Measurements from ENCODE around the gene PAQR7. TPM values are rescaled to one million over a fixed set of nuclear protein-coding genes. Genes with fewer than 3 reads are reported as not detected.
A peak's percentile ranks its signal among the peaks of the same experiment; 100 is the strongest.

Gene PAQR7
- total RNA-seq, 1 experiment from 2014 or later = 6.7 TPM

DNA sequence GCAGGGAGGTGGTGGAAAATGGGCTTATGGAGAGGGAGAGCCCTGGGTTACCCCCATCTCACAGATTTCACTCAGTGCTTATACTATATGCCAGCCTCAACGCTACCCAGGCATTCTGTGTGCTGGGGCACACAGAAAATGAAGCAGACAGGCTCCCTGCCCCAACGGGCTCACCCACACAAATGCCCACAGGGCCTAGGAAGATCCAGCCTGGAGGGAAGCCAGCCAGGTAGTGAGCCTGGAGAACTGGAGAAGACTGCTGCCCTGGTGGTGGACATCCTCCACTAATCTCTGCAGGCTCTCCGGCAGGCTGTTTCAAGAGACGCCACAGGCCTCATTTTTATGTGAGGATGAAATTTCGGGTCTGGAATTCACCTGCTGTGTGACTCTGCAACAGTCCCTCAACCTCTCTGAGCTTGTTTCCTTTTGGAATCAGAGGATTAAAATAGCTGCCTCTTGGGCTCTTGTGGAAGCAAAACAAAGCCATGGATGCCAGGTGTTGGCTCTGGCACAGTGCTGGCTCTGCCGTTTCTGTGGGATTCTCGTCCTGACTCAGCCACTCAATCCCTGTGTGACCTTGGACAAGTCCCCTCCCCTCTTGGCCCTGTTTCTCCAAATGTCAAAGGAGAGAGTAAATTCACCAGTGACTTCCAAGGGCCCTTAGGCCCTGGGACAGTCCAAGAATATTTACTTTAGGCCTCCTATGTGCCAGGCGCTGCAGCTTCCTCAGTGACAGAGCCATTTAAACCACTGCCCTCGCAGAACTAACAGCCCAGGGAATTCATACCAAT is 3.6 kb downstream of the PAQR7 start:
- no peak overlapping the region for H3K4me3 Mint-ChIP-seq
- H3K9me3 Mint-ChIP-seq = no peaks in the 10 kb centered on the region
- ATAC-seq (no peak), DNase-seq (ENCODE audit: low spot score) (peak; percentile 5)
- no peak overlapping the region for H3K27ac Mint-ChIP-seq
- ChIA-PET CTCF (no interaction called here), POLR2A (no interaction called here)
- peaks cover 8% of the 10 kb centered on the region for H3K27me3 Mint-ChIP-seq (ENCODE audit: low read depth)
- TF ChIP-seq, protein P1, sequence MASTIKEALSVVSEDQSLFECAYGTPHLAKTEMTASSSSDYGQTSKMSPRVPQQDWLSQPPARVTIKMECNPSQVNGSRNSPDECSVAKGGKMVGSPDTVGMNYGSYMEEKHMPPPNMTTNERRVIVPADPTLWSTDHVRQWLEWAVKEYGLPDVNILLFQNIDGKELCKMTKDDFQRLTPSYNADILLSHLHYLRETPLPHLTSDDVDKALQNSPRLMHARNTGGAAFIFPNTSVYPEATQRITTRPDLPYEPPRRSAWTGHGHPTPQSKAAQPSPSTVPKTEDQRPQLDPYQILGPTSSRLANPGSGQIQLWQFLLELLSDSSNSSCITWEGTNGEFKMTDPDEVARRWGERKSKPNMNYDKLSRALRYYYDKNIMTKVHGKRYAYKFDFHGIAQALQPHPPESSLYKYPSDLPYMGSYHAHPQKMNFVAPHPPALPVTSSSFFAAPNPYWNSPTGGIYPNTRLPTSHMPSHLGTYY (CRISPR knock-in tag; IDR thresholded peaks at IDR 0.05) = no peak
- no peak for TF ChIP-seq SMAD3 (CRISPR knock-in tag; IDR thresholded peaks at IDR 0.05; ENCODE audit: borderline replicate concordance)
- TF ChIP-seq ZBTB21 (CRISPR knock-in tag; IDR thresholded peaks at IDR 0.05; ENCODE audit: borderline replicate concordance) = no peak
- TF ChIP-seq ATF2 (CRISPR knock-in tag; IDR thresholded peaks at IDR 0.05; ENCODE audit: borderline replicate concordance, low read depth) = no peak
- TF ChIP-seq, protein P2, sequence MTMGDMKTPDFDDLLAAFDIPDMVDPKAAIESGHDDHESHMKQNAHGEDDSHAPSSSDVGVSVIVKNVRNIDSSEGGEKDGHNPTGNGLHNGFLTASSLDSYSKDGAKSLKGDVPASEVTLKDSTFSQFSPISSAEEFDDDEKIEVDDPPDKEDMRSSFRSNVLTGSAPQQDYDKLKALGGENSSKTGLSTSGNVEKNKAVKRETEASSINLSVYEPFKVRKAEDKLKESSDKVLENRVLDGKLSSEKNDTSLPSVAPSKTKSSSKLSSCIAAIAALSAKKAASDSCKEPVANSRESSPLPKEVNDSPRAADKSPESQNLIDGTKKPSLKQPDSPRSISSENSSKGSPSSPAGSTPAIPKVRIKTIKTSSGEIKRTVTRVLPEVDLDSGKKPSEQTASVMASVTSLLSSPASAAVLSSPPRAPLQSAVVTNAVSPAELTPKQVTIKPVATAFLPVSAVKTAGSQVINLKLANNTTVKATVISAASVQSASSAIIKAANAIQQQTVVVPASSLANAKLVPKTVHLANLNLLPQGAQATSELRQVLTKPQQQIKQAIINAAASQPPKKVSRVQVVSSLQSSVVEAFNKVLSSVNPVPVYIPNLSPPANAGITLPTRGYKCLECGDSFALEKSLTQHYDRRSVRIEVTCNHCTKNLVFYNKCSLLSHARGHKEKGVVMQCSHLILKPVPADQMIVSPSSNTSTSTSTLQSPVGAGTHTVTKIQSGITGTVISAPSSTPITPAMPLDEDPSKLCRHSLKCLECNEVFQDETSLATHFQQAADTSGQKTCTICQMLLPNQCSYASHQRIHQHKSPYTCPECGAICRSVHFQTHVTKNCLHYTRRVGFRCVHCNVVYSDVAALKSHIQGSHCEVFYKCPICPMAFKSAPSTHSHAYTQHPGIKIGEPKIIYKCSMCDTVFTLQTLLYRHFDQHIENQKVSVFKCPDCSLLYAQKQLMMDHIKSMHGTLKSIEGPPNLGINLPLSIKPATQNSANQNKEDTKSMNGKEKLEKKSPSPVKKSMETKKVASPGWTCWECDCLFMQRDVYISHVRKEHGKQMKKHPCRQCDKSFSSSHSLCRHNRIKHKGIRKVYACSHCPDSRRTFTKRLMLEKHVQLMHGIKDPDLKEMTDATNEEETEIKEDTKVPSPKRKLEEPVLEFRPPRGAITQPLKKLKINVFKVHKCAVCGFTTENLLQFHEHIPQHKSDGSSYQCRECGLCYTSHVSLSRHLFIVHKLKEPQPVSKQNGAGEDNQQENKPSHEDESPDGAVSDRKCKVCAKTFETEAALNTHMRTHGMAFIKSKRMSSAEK (CRISPR knock-in tag; IDR thresholded peaks at IDR 0.05; ENCODE audit: borderline replicate concordance) = no peak
- peaks cover 35% of the 10 kb centered on the region for H3K4me1 Mint-ChIP-seq
- no peaks in the 10 kb centered on the region for H3K36me3 Mint-ChIP-seq

DNA sequence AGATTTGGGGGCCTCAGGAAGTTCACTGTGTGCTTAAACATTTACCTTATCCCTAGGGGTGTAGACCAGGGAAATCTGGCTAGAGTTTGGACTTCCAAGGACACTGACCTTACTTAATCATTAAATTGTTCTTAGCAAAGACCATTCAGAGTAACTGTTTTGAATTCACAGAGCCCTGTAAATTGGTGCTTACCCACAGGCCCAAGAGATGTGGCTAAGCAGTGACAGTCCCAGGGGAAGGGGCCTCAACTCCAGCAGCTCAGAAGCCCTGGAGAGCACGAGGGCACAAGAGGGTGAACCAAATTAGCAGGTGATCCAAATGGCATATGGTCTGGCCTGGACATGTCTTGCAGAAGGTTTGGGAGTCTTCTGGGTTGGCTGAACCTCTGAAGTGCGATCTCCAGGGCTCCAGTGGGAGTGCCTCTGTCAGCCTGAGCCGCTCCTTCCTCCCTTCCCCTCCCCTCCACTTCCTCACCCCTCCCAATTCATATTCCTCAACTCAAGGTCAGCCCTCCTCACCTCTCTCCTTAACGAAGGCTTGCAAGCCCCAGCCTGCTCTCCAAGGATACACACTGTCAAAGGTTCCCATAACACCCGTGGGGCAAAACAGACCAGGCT is 4.3 kb downstream of the PAQR7 start:
- CTCF ChIA-PET = no interaction called here
- Mint-ChIP-seq H3K9me3 (no peaks in the 10 kb centered on the region), H3K36me3 (no peaks in the 10 kb centered on the region), H3K4me3 (no peak overlapping the region), H3K27ac (no peak overlapping the region), H3K4me1 (peaks cover 29% of the 10 kb centered on the region), H3K27me3 (ENCODE audit: low read depth) (peaks cover under 1% of the 10 kb centered on the region; the same call in 1 of the 2 replicates)
- no peak for ATAC-seq
- TF ChIP-seq AR (CRISPR knock-in tag; IDR thresholded peaks at IDR 0.05) = no peak
- TF ChIP-seq E2F4 (CRISPR knock-in tag; IDR thresholded peaks at IDR 0.05; ENCODE audit: borderline replicate concordance, low read depth) = no peak
- no peak for TF ChIP-seq ZNF219 (CRISPR knock-in tag; IDR thresholded peaks at IDR 0.05; ENCODE audit: borderline replicate concordance)
- TF ChIP-seq JUN (CRISPR knock-in tag; IDR thresholded peaks at IDR 0.05) = no peak
- TF ChIP-seq ESRRA (CRISPR knock-in tag; IDR thresholded peaks at IDR 0.05; ENCODE audit: borderline replicate concordance) = no peak
- no peak for TF ChIP-seq FOXP4 (CRISPR knock-in tag; IDR thresholded peaks at IDR 0.05)
- TF ChIP-seq, protein P3, sequence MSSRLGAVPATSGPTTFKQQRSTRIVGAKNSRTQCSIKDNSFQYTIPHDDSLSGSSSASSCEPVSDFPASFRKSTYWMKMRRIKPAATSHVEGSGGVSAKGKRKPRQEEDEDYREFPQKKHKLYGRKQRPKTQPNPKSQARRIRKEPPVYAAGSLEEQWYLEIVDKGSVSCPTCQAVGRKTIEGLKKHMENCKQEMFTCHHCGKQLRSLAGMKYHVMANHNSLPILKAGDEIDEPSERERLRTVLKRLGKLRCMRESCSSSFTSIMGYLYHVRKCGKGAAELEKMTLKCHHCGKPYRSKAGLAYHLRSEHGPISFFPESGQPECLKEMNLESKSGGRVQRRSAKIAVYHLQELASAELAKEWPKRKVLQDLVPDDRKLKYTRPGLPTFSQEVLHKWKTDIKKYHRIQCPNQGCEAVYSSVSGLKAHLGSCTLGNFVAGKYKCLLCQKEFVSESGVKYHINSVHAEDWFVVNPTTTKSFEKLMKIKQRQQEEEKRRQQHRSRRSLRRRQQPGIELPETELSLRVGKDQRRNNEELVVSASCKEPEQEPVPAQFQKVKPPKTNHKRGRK (CRISPR knock-in tag; IDR thresholded peaks at IDR 0.05; ENCODE audit: borderline replicate concordance) = no peak
- no peak for TF ChIP-seq TCF7 (CRISPR knock-in tag; IDR thresholded peaks at IDR 0.05; ENCODE audit: low read depth)
- POLR2A ChIA-PET = no interaction called here
- DNase-seq (ENCODE audit: low spot score) = peak; percentile 4

Data from WTC11 (cell line).